ENCODE measurements around the gene ASB5. TPM values are rescaled to one million over a fixed set of nuclear protein-coding genes. Genes with fewer than 3 reads are reported as not detected.
"Not testable (repeated sequence)": the region's sequence is repeated elsewhere in the genome, so short reads cannot be mapped to it uniquely, and the experiment has no call there.

Gene ASB5
- total RNA-seq, 1 donor from 2014 or later, result 3.8 TPM

- intact Hi-C loops (cut with DNase I), result loop anchor here (5.0 kb wide), 1 partner anchor 40 kb away; no protein-coding TSS in a partner anchor
- no peak for DNase-seq (ENCODE audit: low spot score)
Observed at GRCh38 chr4:176236946-176237345, 32.1 kb downstream of the ASB5 start.

- DNase-seq (ENCODE audit: low spot score), result no peak
- intact Hi-C loops (cut with DNase I), result loop anchor here (5.0 kb wide), 1 partner anchor 34 kb away; the partner anchor contains the start of gene SPATA4
Observed at GRCh38 chr4:176230836-176231235, 38.2 kb downstream of the ASB5 start.

- intact Hi-C loops (cut with DNase I), result loop anchor here (5.0 kb wide), 1 partner anchor 32 kb away; the partner anchor contains the start of gene SPATA4
- no peak for DNase-seq (ENCODE audit: low spot score)
Observed at GRCh38 chr4:176229645-176230044, 39.4 kb downstream of the ASB5 start.

GRCh38 chr4:176226736-176227135, 42.3 kb downstream of the ASB5 start:
- no peak for DNase-seq (ENCODE audit: low spot score)
- intact Hi-C loops (cut with DNase I), result no loop called here

GRCh38 chr4:176223561-176223960, 45.5 kb downstream of the ASB5 start:
- DNase-seq (ENCODE audit: low spot score), result no peak
- intact Hi-C loops (cut with DNase I), result no loop called here

GRCh38 chr4:176222149-176222548, 46.9 kb downstream of the ASB5 start:
- intact Hi-C loops (cut with DNase I), result no loop called here
- no peak for DNase-seq (ENCODE audit: low spot score)

- intact Hi-C loops (cut with DNase I), result no loop called here
Observed at GRCh38 chr4:176217510-176217909, 51.5 kb downstream of the ASB5 start.

GRCh38 chr4:176212351-176212750, 56.7 kb downstream of the ASB5 start:
- intact Hi-C loops (cut with DNase I); DNase-seq (ENCODE audit: low spot score): not testable (repeated sequence)

More at GRCh38 chr4:176217510-176217909, 51.5 kb downstream of the ASB5 start:
- no peak for DNase-seq (ENCODE audit: low spot score)

- DNase-seq (ENCODE audit: low spot score), result no peak
- intact Hi-C loops (cut with DNase I), result no loop called here
Observed at GRCh38 chr4:176210579-176211296, 58.3 kb downstream of the ASB5 start.

GRCh38 chr4:176210101-176210500, 58.9 kb downstream of the ASB5 start:
- intact Hi-C loops (cut with DNase I), result no loop called here

GRCh38 chr4:176209535-176209934, 59.5 kb downstream of the ASB5 start:
- DNase-seq (ENCODE audit: low spot score), result no peak
- intact Hi-C loops (cut with DNase I), result no loop called here

More at GRCh38 chr4:176210101-176210500, 58.9 kb downstream of the ASB5 start:
- no peak for DNase-seq (ENCODE audit: low spot score)

- intact Hi-C loops (cut with DNase I), result no loop called here
- DNase-seq (ENCODE audit: low spot score), result no peak
Observed at GRCh38 chr4:176207839-176208238, 61.2 kb downstream of the ASB5 start.

GRCh38 chr4:176205299-176205698, 63.7 kb downstream of the ASB5 start:
- DNase-seq (ENCODE audit: low spot score), result no peak
- intact Hi-C loops (cut with DNase I), result no loop called here

GRCh38 chr4:176198316-176198903, 70.6 kb downstream of the ASB5 start:
- intact Hi-C loops (cut with DNase I), result loop anchor here (5.0 kb wide), 1 partner anchor 34 kb away; no protein-coding TSS in a partner anchor

GRCh38 chr4:176195184-176195978, 73.6 kb downstream of the ASB5 start, which contains the start of gene SPATA4:
SPATA4 (minus strand) TSS chr4:176195585; CDS start chr4:176195562, 23 bp downstream.
- intact Hi-C loops (cut with DNase I), result loop anchor here (2.0 to 5.0 kb wide), 2 partner anchors 37 to 125 kb away; no protein-coding TSS in a partner anchor
- DNase-seq (ENCODE audit: low spot score), result peak; percentile 97

More at GRCh38 chr4:176198316-176198903, 70.6 kb downstream of the ASB5 start:
- no peak for DNase-seq (ENCODE audit: low spot score)

GRCh38 chr4:176193938-176194337, 75.1 kb downstream of the ASB5 start:
- intact Hi-C loops (cut with DNase I), result loop anchor here (2.0 kb wide), 1 partner anchor 127 kb away; no protein-coding TSS in a partner anchor
- DNase-seq (ENCODE audit: low spot score), result no peak

GRCh38 chr4:176193126-176193525, 75.9 kb downstream of the ASB5 start:
- no peak for DNase-seq (ENCODE audit: low spot score)
- intact Hi-C loops (cut with DNase I), result no loop called here

GRCh38 chr4:176191974-176192373, 77.0 kb downstream of the ASB5 start:
- no peak for DNase-seq (ENCODE audit: low spot score)
- intact Hi-C loops (cut with DNase I), result no loop called here

- intact Hi-C loops (cut with DNase I), result no loop called here
- no peak for DNase-seq (ENCODE audit: low spot score)
Observed at GRCh38 chr4:176189891-176190795, 78.9 kb downstream of the ASB5 start.
